H1 (cell line): ENCODE data around the gene CABP1. TPM values are rescaled to one million over a fixed set of nuclear protein-coding genes. Genes with fewer than 3 reads are reported as not detected.

Experiments used
- ATF2 ChIP-seq: IDR thresholded peaks from 2 replicates; pipeline ENCODE4 v1.6.1; 2012; ENCODE audit warnings: low read length, inconsistent platforms
- ATF3 ChIP-seq: IDR thresholded peaks from 2 replicates; pipeline ENCODE4 v1.6.1; 2011; ENCODE audit warnings: low read depth, mild to moderate bottlenecking, low read length; ENCODE audit not compliant: insufficient read depth
- CBX5 ChIP-seq: fragments of 300-800, 300-1000 bp; sonication (generic); IDR thresholded peaks from 2 replicates; pipeline ENCODE4 v1.7.1; 2016; ENCODE audit warnings: antibody characterized with exemption, low read length, low read depth
- CHD1 ChIP-seq: IDR thresholded peaks from 2 replicates; pipeline ENCODE4 v1.6.1; 2012; ENCODE audit warnings: low read depth, low read length, improper control_type of control experiment
- EP300 ChIP-seq, 2 experiments: IDR thresholded peaks; 1 replicate in 1 of 2; 2 replicates in 1 of 2; pipeline ENCODE4 v1.6.1; 2011 to 2012; ENCODE audit warnings: low read depth in 2 of 2, low read length in 2 of 2, mild to moderate bottlenecking in 2 of 2, borderline replicate concordance in 1 of 2, inconsistent platforms in 1 of 2, moderate library complexity in 1 of 2
- HDAC2 ChIP-seq, 2 experiments: fragments of 300-600 bp in 1 of 2; sonication (generic) in 1 of 2; IDR thresholded peaks; 2 replicates each; pipeline ENCODE4 v1.6.1; 2011 to 2012; ENCODE audit warnings: low read depth in 2 of 2, low read length in 2 of 2, mild to moderate bottlenecking in 2 of 2, moderate library complexity in 2 of 2, borderline replicate concordance in 1 of 2, inconsistent platforms in 1 of 2
- HDAC6 ChIP-seq: IDR thresholded peaks from one replicate; pipeline ENCODE4 v1.7.1; 2012; ENCODE audit warnings: low read depth, mild to moderate bottlenecking, inconsistent platforms, low read length, moderate library complexity
- MAFK ChIP-seq: IDR thresholded peaks from 2 replicates; pipeline ENCODE4 v1.6.1; 2012; ENCODE audit warnings: low read depth, mild to moderate bottlenecking, improper control_type of control experiment, low read length
- NANOG ChIP-seq: IDR thresholded peaks from 2 replicates; pipeline ENCODE4 v1.6.1; 2011; ENCODE audit warnings: low read length, low read depth, mild to moderate bottlenecking, inconsistent platforms; ENCODE audit not compliant: insufficient read depth, poor library complexity, severe bottlenecking
- POLR2AphosphoS5 ChIP-seq: IDR thresholded peaks from 2 replicates; pipeline ENCODE4 v1.6.1; 2011; ENCODE audit warnings: low read depth, low read length
- POU5F1 ChIP-seq: IDR thresholded peaks from 2 replicates; pipeline ENCODE4 v1.6.1; 2011; ENCODE audit warnings: low read depth, mild to moderate bottlenecking, low read length, moderate library complexity
- SIN3A ChIP-seq, 2 experiments: IDR thresholded peaks in 1 of 2; conservative IDR thresholded peaks in 1 of 2; 2 replicates each; pipeline ENCODE4 v1.6.1; 2011 to 2012; ENCODE audit warnings: low read length in 2 of 2, improper control_type of control experiment in 1 of 2, low read depth in 1 of 2, mild to moderate bottlenecking in 1 of 2
- SIRT6 ChIP-seq: IDR thresholded peaks from one replicate; pipeline ENCODE4 v1.7.1; 2012; ENCODE audit warnings: low read length, inconsistent platforms
- SP2 ChIP-seq: IDR thresholded peaks from 2 replicates; pipeline ENCODE4 v1.6.1; 2012; ENCODE audit warnings: mild to moderate bottlenecking, low read length, inconsistent platforms
- SP4 ChIP-seq: IDR thresholded peaks from 2 replicates; pipeline ENCODE4 v1.6.1; 2012; ENCODE audit warnings: low read length, inconsistent platforms
- TAF1 ChIP-seq: IDR thresholded peaks from 2 replicates; pipeline ENCODE4 v1.6.1; 2011; ENCODE audit warnings: mild to moderate bottlenecking, low read depth, low read length
- TAF7 ChIP-seq: optimal IDR thresholded peaks from 2 replicates; pipeline ENCODE3; 2011; ENCODE audit warnings: low read depth, mild to moderate bottlenecking, inconsistent platforms, low read length, moderate library complexity, borderline replicate concordance
- TEAD4 ChIP-seq: IDR thresholded peaks from 2 replicates; pipeline ENCODE4 v1.6.1; 2012; ENCODE audit warnings: low read depth, low read length, inconsistent platforms, mixed read lengths
- USF2 ChIP-seq: IDR thresholded peaks from 2 replicates; pipeline ENCODE4 v1.6.1; 2011; ENCODE audit warnings: low read length, improper control_type of control experiment
- YY1 ChIP-seq: IDR thresholded peaks from 2 replicates; pipeline ENCODE4 v1.6.1; 2011; ENCODE audit warnings: low read depth, mild to moderate bottlenecking, low read length
- polyA plus RNA-seq, 7 experiments: library from polyadenylated mRNA; depleted of rRNA in 3 of 7; stranded (reverse) in 5 of 7; unstranded in 2 of 7; fragments of >200 nt in 5 of 7; fragments of 200-250 nt in 2 of 7; gene quantifications; 1 replicate in 5 of 7; 2 replicates in 1 of 7; 4 replicates in 1 of 7; pipeline versions ENCODE4 v1.2.1 to v1.2.3, GENCODE V29; 2011 to 2013; ENCODE audit warnings: missing spikeins in 2 of 7, mixed read lengths in 2 of 7
- total RNA-seq: library from RNA; stranded (reverse); fragmentation: NEBNext Ultra II Directional; extraction: Animal tissue kit (Norgen Biotek cat#: 25700); gene quantifications from 2 replicates; pipeline ENCODE4 v1.2.1, GENCODE V29; 2021

CABP1 gene
- total and polyA plus RNA-seq, 2 of the 8 experiments (the other 6 are each of a cell fraction or from before 2014, with no cell fraction given): 3.9 to 7.4 TPM

- no peak for TF ChIP-seq USF2
- TF ChIP-seq SP2: no peak
- no peak for TF ChIP-seq NANOG
- TF ChIP-seq ATF3: no peak
- TF ChIP-seq ATF2: no peak
- no peak for TF ChIP-seq HDAC6
- no peak for TF ChIP-seq SIRT6
- no peak for TF ChIP-seq MAFK
- TF ChIP-seq EP300 (IDR thresholded peaks at IDR 0.05; ENCODE audit: borderline replicate concordance in 1 of 2, low read depth in 2 of 2, low read length in 2 of 2): no peak
- no peak; a peak in 2 of 4 replicates for TF ChIP-seq HDAC2 (IDR thresholded peaks at IDR 0.05; ENCODE audit: borderline replicate concordance in 1 of 2, low read depth in 2 of 2, low read length in 2 of 2)
- TF ChIP-seq POU5F1: no peak
- peak; percentile 79; the same call in 1 of the 2 replicates for TF ChIP-seq TAF1
- TF ChIP-seq TEAD4: peak; percentile 49; the same call in 1 of the 2 replicates
- no peak for TF ChIP-seq CBX5
- no peak for TF ChIP-seq CHD1
- TF ChIP-seq SIN3A (conservative IDR thresholded peaks at IDR 0.05 in 1 of 2, IDR thresholded peaks at IDR 0.05 in 1 of 2; ENCODE audit: low read depth in 1 of 2, low read length in 2 of 2): peak; percentile 78 to 93; a peak in 3 of 4 replicates
- TF ChIP-seq TAF7: peak; percentile 47
- TF ChIP-seq YY1: peak; percentile 57; the same call in 1 of the 2 replicates
- TF ChIP-seq POLR2AphosphoS5: peak; percentile 74; the same call in 1 of the 2 replicates
- TF ChIP-seq SP4: no peak; the same call in 1 of the 2 replicates
These were observed 46.5 kb downstream of the CABP1 start, which contains the start of gene MLEC (continued) for GRCh38 chr12:120686690-120687577.
